Karpas-422 (cell line): ENCODE results near the gene MAN1C1. TPM values are rescaled to one million over a fixed set of nuclear protein-coding genes. Genes with fewer than 3 reads are reported as not detected.

Source experiments
- DNase-seq: peaks from one replicate; pipeline ENCODE4 v3.0.0-alpha.2; 2015
- H2AFZ ChIP-seq: fragments of 200-600 bp; sonication (generic); 2 replicates; pipeline ENCODE4 v1.6.1; 2014; ENCODE audit warnings: antibody characterized with exemption, low read length, mixed read lengths
- H3K27ac ChIP-seq: fragments of 200-600 bp; sonication (generic); 2 replicates; pipeline ENCODE4 v1.5.1; 2014; ENCODE audit warnings: mild to moderate bottlenecking, low read length, moderate library complexity
- H3K27me3 ChIP-seq: fragments of 200-600 bp; sonication (generic); 2 replicates; pipeline ENCODE4 v1.6.1; 2014; ENCODE audit warnings: low read length, mixed read lengths
- H3K36me3 ChIP-seq: fragments of 200-600 bp; sonication (generic); 2 replicates; pipeline ENCODE4 v1.6.1; 2014; ENCODE audit warnings: low read length, mixed read lengths; ENCODE audit not compliant: insufficient read depth
- H3K4me1 ChIP-seq: fragments of 200-600 bp; sonication (generic); 2 replicates; pipeline ENCODE4 v1.6.1; 2014; ENCODE audit warnings: mild to moderate bottlenecking, low read length, mixed read lengths
- H3K4me2 ChIP-seq: fragments of 200-600 bp; sonication (generic); 2 replicates; pipeline ENCODE4 v1.6.1; 2014; ENCODE audit warnings: low read length, low read depth, mild to moderate bottlenecking; ENCODE audit not compliant: poor library complexity, severe bottlenecking
- H3K4me3 ChIP-seq: fragments of 200-600 bp; sonication (generic); 2 replicates; pipeline ENCODE4 v1.5.1; 2014; ENCODE audit warnings: mild to moderate bottlenecking, antibody characterized with exemption, low read length, mixed read lengths
- H3K79me2 ChIP-seq: fragments of 200-600 bp; sonication (generic); 2 replicates; pipeline ENCODE4 v1.6.1; 2014; ENCODE audit warnings: mild to moderate bottlenecking, low read length, mixed read lengths
- H3K9ac ChIP-seq: fragments of 200-600 bp; sonication (generic); 2 replicates; pipeline ENCODE4 v1.6.0; 2014; ENCODE audit warnings: low read length
- H3K9me2 ChIP-seq: fragments of 200-600 bp; sonication (generic), shearing (Covaris generic); replicated peaks from 2 replicates; pipeline ENCODE4 v1.6.0; 2014; ENCODE audit warnings: mild to moderate bottlenecking, low read length, moderate library complexity; ENCODE audit not compliant: insufficient read depth
- H3K9me3 ChIP-seq: fragments of 300-700, 200-600 bp; sonication (generic); 2 replicates; pipeline ENCODE4 v1.6.1; 2014; ENCODE audit warnings: low read length, mixed read lengths
- H4K20me1 ChIP-seq: fragments of 200-600 bp; sonication (generic); 2 replicates; pipeline ENCODE4 v1.6.1; 2014; ENCODE audit warnings: mild to moderate bottlenecking, antibody characterized with exemption, low read length, low read depth; ENCODE audit not compliant: insufficient read depth
- total RNA-seq: library from RNA; depleted of rRNA; stranded (reverse); fragments of >200 nt; shearing (Covaris generic); gene quantifications from 2 replicates; pipeline ENCODE4 v1.2.3, GENCODE V29; 2014; ENCODE audit warnings: low replicate concordance

Gene MAN1C1
- total RNA-seq, 1 experiment from 2014 or later: not detected

DNA sequence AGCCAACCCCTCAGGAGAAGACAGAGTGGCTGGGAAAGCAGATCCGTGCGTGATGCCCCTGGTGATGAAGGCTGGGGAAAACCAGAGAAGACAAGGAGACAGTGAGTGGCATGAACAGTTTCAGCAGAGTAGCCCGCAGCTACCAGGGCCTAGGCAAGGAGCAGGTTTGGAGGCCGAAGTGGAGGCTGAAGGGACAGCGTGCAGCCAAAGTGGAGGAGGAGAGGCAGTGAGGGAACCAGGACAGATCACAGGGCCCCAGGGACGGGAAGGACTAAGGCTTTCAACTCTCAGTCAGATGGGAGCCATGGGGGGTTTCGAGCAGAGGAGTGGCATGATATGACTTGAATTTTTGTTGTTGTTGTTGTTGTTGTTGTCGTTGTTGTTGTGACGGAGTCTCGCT is 123.5 kb downstream of the MAN1C1 start:
- Histone ChIP-seq H3K27ac (no peak overlapping the region), H4K20me1 (no peaks in the 10 kb centered on the region), H3K4me1 (no peaks in the 10 kb centered on the region), H3K27me3 (no peaks in the 10 kb centered on the region), H3K36me3 (no peaks in the 10 kb centered on the region), H3K4me2 (no peak overlapping the region), H3K9ac (no peak overlapping the region), H2AFZ (no peak overlapping the region), H3K9me2 (no peaks in the 10 kb centered on the region), H3K4me3 (no peak overlapping the region), H3K79me2 (no peaks in the 10 kb centered on the region), H3K9me3 (no peaks in the 10 kb centered on the region)
- DNase-seq: no peak

DNA sequence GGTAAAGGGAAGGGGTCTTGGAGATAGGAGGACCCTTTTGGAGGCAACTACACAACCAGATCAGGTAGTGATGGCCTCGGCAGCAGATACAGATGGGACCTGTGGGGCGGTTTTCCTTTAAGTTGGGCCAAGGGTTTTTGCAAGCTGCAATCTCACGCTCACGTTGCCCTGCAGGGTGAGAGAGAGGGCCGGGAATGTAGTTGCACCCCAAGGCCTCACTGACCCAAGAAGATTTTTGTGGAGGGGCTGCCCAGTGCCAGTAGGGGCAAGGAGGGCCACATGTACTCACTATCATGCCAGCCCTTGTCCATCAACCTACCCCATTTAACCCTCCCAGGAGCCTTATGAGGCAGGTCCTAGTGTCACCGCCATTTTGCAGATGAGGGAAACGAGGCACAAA is 125.7 kb downstream of the MAN1C1 start:
- Histone ChIP-seq H3K4me3 (no peak overlapping the region), H3K4me2 (no peak overlapping the region), H3K27me3 (no peaks in the 10 kb centered on the region), H3K9ac (no peak overlapping the region), H3K36me3 (no peaks in the 10 kb centered on the region), H3K9me2 (no peaks in the 10 kb centered on the region), H3K79me2 (no peaks in the 10 kb centered on the region), H3K9me3 (no peaks in the 10 kb centered on the region), H4K20me1 (no peaks in the 10 kb centered on the region), H3K27ac (no peak overlapping the region), H2AFZ (no peak overlapping the region), H3K4me1 (no peaks in the 10 kb centered on the region)
- DNase-seq: no peak

DNA sequence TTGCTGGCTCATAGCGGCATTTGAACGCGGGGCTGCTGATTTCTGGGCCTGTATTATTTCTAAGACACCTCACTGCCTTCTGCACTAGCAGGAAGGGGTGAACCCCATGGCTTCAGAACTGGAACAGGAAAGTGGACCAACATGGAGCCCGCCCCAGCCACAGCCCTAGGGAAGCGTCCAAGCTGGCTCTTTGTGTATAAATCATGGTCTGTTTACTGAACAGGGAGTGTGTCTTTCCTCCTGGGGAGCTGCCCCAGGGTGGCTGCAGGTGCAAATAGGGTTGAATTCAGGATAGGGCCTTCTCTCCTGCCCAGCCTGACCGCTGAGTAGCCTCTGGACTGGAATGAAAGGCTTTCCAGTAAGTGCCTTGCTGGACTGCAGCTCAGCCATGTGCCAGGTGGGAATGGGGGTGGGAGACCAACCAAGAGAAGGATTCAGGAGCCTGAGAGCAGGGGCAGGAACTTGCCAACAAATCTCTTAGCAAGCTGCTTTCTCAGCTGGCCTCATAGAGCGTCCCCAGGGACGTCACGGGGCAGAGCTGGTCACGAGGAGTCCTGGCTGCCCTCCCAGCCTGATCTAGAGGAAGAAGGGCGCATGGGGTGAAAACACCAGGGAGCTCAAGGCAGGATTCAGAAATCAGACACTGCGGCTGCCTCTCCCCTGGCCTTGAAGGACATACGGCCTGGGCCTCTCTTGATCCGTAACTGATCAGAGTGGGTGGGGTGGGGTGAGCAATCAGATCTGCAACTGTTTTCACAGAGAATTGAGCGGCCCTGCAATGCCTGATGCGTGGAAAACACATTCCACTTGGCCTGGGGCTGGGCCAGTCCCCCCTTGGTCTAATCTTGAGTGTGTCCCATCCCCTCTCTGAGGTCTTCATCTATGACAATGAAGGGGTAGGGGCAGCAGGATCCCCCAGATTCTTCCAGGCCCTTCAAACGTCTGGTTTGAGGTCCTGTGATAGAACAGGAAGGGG is 126.9 kb downstream of the MAN1C1 start:
- Histone ChIP-seq H3K9me2 (no peaks in the 10 kb centered on the region), H3K4me3 (no peak overlapping the region), H3K9ac (no peak overlapping the region), H3K4me1 (no peaks in the 10 kb centered on the region), H3K9me3 (no peaks in the 10 kb centered on the region), H4K20me1 (peaks cover 10% of the 10 kb centered on the region; the same call in 1 of the 2 replicates), H3K36me3 (no peaks in the 10 kb centered on the region), H3K27ac (no peak overlapping the region), H3K79me2 (no peaks in the 10 kb centered on the region), H2AFZ (no peak overlapping the region), H3K27me3 (no peaks in the 10 kb centered on the region), H3K4me2 (no peak overlapping the region)
- DNase-seq: no peak

DNA sequence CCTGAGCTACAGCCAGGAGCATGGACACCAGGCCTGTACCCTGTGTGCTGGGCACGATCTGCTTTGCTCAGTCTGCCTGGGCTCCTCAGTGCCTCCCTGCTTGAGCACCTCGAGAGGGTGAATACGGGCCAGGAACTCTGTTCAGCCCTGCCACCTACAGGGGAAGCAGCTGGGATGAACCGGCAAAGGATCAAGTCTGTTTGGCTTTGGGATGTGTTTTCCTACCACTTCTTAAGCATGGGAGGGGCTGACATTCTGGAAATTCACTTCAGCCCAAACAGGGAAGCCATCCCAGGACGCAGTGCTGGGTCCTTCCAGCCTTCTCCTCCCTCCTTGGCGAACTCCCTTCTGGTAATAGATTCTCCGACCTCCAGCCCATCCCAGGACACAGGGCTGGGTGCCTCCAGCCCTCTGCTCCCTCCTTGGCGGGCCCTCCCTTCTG is 127.6 kb downstream of the MAN1C1 start:
- Histone ChIP-seq H3K4me1 (no peaks in the 10 kb centered on the region), H3K9ac (no peak overlapping the region), H3K27me3 (no peaks in the 10 kb centered on the region), H3K27ac (no peak overlapping the region), H4K20me1 (peaks cover 10% of the 10 kb centered on the region; the same call in 1 of the 2 replicates), H2AFZ (no peak overlapping the region), H3K9me3 (no peaks in the 10 kb centered on the region), H3K4me3 (no peak overlapping the region), H3K79me2 (no peaks in the 10 kb centered on the region), H3K9me2 (no peaks in the 10 kb centered on the region), H3K4me2 (no peak overlapping the region), H3K36me3 (no peaks in the 10 kb centered on the region)
- no peak for DNase-seq

DNA sequence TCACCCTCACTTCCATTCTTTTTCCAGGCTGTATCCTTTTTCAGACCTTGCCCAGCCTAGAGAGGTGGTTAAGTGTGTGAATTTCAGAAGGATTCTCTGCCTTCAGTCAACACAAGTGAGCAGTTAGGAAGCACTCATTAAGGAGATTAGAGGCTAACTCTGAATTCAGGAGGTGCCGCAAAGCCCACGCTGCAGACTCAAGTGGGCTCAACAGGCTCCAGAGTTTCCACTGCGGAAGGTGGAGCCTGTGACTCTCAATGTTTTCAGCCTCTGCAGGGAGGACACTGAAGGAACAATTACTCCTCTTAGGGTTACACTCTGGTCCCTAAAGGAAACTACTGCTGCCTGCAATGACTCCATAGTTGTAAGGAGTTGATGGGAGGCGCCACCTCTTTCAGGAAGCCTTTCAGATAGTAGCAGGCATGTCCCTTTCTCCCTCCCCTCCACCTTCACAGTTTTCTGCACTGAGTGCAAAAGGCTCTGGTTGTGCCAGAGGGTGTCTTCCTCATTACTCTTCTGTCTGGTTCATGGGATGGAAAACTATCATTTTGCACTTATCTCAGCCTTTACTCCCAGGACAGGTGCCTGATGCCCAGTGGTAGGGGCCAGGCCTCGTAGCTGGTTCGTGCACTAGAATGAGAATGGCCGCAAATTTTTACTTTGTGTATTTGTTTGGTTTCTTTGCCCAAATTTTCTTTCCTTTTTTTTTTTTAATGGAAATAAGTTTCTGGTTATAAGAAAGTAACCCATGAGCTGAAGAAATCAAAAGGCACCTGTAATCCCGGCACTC is 128.2 kb downstream of the MAN1C1 start:
- Histone ChIP-seq H3K4me2 (no peak overlapping the region), H3K9me3 (no peaks in the 10 kb centered on the region), H3K36me3 (no peaks in the 10 kb centered on the region), H4K20me1 (peaks cover 10% of the 10 kb centered on the region; the same call in 1 of the 2 replicates), H3K27me3 (no peaks in the 10 kb centered on the region), H3K9ac (no peak overlapping the region), H3K27ac (no peak overlapping the region), H2AFZ (no peak overlapping the region), H3K4me3 (no peak overlapping the region), H3K9me2 (no peaks in the 10 kb centered on the region), H3K4me1 (no peaks in the 10 kb centered on the region), H3K79me2 (no peaks in the 10 kb centered on the region)
- no peak for DNase-seq

DNA sequence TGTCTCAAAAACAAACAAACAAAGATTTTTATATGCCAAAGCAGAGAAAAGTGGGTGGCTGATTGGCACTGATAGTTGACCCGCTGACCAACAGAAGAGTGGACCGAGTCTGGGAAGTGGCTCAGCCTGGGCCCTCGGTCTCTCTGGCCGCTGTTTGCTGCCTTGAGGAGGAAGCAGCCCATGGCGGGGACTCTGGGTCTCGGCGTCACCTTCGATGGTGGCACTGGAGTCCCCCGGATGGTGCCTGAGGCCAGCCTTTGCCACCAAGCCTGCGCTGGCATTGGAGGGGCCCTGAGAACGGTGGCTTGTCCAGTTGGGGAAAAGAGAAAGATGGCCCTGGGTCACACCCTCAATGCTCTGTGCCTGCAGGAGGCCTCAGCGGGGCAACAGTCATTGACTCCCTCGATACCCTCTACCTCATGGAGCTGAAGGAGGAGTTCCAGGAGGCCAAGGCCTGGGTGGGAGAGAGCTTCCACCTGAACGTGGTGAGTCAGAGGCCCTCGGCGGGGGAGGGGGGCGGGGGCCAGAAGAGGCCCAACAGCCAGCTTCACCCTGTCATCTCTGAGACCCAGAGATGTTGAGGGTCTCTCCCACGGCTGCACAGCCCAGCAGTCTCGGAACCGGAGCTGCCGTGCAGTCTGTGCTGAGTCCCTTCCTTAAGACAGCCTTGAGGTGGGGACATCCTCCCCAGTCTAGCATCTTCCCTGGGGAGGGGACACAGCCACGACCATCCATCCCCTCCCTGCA is 129.9 kb downstream of the MAN1C1 start:
- Histone ChIP-seq H3K36me3 (no peaks in the 10 kb centered on the region), H3K79me2 (no peaks in the 10 kb centered on the region), H3K4me1 (no peaks in the 10 kb centered on the region), H4K20me1 (peaks cover 12% of the 10 kb centered on the region; the same call in 1 of the 2 replicates), H3K9me2 (no peaks in the 10 kb centered on the region), H3K9ac (no peak overlapping the region), H3K4me2 (no peak overlapping the region), H3K9me3 (no peaks in the 10 kb centered on the region), H2AFZ (no peak overlapping the region), H3K27ac (no peak overlapping the region), H3K4me3 (no peak overlapping the region), H3K27me3 (no peaks in the 10 kb centered on the region)
- no peak for DNase-seq

DNA sequence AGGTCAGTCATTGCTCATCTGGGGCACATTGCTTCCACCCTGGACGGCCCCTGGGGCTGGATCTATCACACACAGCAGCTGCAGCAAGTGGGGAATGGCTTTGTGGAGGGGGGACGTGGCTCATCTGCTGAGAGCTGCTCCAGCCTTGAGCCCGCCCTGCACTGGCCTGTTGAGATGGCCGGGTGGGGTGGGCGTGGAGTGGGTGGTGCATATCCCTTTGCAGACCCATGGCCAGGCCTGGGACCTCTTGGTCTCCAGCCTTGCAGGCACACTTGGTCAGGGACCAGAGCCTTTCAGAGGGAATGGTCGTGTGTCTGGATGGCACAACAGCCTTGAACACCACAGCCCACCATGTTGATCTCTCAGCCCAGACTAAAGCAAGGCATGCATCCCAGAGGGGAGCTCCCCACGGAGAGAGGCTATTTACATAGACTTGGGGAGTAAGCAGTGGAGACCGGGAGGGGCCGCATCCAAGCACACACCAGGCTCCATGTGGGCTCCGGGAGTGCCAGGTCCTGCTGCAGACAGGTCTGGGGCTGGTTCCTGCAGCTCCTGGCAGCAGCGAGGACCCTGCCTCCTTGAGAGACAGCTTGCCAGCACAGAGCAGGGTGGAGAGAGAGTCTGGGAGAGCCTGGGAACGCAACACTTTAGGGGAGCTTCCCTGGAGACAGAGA is 130.6 kb downstream of the MAN1C1 start:
- DNase-seq: no peak
- Histone ChIP-seq H3K4me1 (no peaks in the 10 kb centered on the region), H4K20me1 (peaks cover 12% of the 10 kb centered on the region; the same call in 1 of the 2 replicates), H3K36me3 (no peaks in the 10 kb centered on the region), H3K79me2 (no peaks in the 10 kb centered on the region), H3K9me2 (no peaks in the 10 kb centered on the region), H3K9me3 (no peaks in the 10 kb centered on the region), H3K4me3 (no peak overlapping the region), H3K4me2 (no peak overlapping the region), H2AFZ (no peak overlapping the region), H3K27me3 (no peaks in the 10 kb centered on the region), H3K27ac (no peak overlapping the region), H3K9ac (no peak overlapping the region)
